ENCODE measurements around the gene SIRPG. TPM values are rescaled to one million over a fixed set of nuclear protein-coding genes. Genes with fewer than 3 reads are reported as not detected.
"Not testable (repeated sequence)": the region's sequence is repeated elsewhere in the genome, so short reads cannot be mapped to it uniquely, and the experiment has no call there.

Gene SIRPG
- total RNA-seq (2014; rRNA removed; shearing (Covaris generic)): not detected in 2 replicates

DNA sequence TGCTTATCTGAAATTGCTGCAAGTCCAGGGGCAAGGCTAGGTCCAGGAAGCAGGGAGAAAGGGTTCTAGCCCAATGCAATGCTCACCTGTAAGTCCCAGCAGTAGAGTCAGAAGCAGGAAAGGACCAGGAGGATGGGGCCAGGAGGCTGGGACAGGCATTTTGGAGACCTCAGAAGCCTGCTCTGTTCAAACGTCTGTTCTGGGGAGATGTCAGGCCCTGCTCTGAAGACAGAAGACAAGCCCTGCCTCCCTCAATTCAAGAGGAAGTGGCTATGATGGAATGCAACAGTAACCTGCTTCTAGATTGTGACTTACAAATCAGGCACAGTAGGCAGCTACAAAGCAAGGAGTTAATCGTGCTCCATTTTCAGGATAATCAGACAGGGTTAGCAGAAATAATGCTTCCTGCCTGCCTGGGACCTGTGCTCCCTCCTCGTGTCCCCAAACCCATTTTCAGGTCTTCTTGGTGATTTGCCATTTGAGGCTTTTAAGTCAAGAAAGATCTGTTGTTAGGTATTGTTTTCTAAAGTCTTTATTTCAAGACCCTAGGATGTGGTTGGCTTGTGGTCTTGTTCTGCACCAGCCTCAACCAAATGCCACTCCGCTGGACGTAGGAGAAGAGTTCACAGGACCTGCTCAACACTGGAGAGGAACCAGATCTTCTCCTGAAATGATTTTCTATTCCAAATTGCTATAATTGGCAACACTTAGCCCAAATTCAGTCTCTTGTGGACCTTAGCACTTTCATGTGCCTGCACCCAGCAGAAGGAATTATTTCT, at the start of gene SIRPG:
Gene SIRPG (minus strand): TSS at position 224 of the 779 bp plus-strand sequence. CDS start 65 bp downstream, at position 159.
- DNase-seq (ENCODE audit: low spot score): no peak

DNA sequence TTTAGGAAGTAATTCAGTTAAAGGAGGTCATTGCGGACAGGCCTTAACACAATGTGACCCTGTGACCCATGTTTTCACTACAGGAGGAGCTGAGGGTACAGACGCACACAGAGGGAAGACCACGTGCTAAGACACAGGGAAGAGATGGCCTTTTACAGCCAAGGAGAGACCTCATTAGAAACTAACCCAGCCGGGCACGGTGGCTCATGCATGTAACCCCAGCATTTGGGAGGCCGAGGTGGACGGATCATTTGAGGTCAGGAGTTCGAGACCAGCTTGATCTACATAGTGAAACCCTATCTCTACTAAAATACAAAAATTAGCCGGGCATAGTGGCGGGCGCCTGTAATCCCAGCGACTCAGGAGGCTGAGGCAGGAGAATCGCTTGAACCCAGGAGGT, 49.3 kb upstream of the SIRPG start:
- not testable (repeated sequence) for DNase-seq (ENCODE audit: low spot score)

DNA sequence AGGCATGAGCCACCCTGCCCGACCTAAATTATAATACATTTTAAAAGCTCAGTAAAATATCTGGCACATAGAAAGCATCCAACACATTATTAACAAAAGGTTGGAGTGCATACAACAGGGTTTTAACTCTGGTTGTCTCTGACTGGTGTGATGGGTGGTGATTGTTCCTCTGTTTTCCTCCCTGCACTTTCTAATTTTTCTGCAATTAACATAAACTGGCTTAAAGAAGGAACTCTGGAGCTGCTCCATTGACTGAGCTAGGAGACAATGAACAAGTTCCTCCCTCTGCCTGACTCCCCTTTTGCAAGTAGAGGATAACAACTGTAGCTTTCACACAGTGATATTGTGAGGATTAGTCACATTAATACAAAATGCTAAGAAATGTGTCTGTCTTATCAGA, 48.5 kb upstream of the SIRPG start:
- no peak for DNase-seq (ENCODE audit: low spot score)

DNA sequence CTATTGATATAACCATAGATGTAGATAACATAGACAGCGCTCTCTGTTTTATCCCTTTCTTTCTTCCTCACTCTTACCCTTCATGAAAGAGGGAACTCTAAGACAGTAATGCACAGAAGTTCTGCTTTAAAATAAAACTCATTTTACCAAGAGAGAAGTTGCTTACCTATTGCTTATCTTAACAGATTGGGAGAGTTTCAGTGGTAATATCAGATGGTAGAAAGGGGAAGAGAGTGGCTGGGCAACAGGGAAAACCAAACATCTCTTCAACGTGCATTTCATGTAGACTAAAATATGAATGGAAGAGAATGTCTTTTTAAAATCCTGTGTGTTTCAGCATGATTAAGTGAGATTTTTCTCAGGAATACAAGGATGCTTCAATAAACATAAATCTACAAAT, 45.3 kb upstream of the SIRPG start:
- no peak for DNase-seq (ENCODE audit: low spot score)

DNA sequence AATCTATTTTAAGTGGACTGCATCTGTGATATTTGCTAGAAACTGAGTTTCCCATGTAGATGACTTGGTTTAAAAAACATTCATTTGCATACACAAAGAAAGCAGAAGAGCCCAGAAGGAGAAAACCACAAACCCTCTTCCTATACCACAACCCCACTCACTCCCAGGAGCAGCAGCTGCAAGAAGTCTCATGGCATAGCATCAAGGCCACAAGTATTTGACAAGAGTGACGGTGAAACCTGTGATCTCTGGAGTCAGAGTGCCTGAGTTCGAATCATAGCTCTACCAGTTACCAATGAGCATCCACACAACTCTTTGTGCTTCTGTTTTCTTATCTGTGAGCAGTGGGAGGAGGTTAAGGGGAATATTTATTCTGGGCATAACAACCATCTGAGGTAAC, 44.7 kb upstream of the SIRPG start:
- no peak for DNase-seq (ENCODE audit: low spot score)

DNA sequence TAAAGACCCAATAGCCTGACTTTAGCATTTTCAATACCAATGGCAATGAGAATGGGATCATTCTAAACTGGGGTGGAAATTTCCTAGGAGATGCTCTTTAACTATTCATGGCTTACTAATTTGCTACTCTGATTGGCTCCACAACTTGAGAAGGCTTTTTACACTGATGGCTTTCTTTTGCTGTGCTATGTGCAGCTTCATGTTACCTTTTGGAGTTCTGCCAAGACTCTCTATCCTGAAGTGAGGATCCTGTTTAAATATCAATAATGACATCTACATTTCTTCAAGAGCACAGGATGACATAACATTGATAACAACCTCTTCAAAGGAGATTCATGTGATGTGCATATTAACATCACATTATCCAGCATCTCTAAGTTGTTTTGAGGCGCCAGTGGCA, 43.4 kb upstream of the SIRPG start:
- no peak for DNase-seq (ENCODE audit: low spot score)

DNA sequence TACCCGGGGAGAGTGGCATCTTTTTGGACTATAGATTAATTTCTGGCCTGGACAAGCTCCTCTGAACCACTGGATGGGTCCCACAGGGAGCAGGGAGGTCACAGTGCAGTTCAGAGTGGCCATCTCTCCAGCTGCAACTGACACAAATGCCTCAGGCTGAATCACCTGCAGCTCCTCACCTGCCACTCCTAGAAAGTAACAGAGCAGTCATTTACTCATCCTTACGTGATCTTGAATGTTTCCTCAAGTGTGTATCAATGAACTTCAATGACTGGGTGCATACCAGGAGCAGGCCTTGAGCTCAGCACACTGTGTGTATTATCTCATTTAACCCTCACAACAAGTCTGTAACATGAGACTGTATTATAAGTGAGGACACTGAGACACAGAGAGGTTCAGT, 40.0 kb upstream of the SIRPG start:
- no peak for DNase-seq (ENCODE audit: low spot score)

DNA sequence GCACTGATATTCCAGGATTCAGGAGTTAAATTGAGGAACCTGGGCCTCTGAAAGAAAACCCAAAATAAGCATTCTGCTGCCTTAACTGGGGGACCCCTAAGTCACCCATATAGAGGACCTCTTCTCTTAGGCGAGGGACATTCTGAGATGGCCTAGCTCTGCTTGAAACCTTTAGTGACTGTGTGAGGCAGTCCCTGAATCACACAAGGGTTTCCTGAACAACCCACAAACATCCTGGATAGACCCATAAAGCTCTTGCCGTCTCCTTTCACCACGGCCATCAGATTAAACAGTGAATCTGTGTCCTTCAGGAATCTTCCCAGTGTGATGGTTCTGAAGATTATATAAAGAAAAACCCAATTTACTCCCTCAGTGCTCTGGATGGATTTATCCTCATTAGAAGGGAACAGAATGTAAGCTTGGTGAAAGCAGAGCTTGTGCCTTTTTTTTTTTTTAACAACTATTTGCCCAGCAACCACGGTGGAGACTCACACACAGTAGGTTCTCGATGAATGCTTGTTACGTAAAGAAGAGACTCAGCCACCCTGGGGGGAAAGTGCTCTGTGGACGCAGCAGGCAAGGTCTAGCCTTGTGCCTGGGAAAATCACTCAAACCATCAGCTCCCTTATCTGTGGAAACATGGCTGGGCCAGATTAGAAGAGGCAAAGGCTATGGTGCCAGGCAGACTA, 39.1 kb upstream of the SIRPG start:
- no peak for DNase-seq (ENCODE audit: low spot score)

DNA sequence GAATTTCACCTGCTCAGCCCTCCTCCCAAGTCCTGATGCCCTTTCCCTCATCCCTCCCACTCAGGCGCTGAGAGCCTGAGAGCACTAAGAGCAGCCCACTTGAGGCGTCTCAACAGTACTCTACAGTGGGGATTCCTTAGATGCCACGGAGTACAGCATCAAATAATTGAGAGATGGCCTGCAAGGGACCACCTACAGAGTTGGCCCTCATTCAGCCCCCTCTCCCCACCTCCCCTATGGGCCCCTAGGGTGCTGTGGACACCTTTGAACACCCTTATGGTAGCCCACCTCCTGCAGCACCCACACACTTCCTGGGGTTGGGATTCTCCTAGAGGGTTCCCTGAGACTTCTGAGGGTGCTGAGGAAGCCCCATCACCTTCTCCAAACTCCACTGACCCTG, 37.1 kb upstream of the SIRPG start:
- no peak for DNase-seq (ENCODE audit: low spot score)

DNA sequence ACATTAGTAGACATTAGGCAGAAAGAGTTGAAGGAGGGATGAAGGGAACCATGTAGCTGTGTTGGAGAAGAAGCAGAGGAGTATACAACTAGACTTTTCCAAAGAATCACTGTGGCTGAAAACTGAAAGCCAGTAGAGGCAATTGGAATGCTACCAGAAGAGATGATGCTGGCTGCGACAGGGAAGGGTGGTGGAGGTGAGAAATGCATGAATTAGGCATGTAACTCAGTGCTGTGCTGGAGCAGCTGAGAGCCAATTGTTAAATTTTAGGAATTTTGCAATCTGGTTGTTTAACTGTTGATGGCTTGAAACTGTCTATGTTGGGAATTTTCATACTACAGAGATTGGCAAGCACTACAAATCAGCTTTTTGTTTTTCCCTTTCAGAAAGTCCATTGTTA, 35.8 kb upstream of the SIRPG start:
- DNase-seq (ENCODE audit: low spot score): no peak

DNA sequence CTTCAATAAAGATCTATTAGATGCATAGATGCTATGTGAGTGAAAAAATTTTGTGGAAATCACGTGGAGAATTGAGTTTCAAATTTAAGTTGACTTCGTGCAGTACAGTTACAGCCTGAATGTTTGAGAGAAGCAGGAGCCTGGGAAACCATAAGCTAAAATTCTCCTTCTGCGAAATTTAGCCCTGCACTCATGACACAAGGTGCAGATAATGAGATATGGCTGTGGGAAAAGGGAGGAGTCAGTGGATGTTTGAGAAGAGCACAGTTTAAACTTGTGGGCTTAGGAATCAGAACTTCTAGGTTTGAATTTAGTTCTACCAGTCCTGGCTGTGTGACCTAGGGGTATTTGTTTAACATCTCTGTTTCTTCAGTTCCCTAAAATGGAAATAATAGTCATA, 32.1 kb upstream of the SIRPG start:
- no peak for DNase-seq (ENCODE audit: low spot score)

DNA sequence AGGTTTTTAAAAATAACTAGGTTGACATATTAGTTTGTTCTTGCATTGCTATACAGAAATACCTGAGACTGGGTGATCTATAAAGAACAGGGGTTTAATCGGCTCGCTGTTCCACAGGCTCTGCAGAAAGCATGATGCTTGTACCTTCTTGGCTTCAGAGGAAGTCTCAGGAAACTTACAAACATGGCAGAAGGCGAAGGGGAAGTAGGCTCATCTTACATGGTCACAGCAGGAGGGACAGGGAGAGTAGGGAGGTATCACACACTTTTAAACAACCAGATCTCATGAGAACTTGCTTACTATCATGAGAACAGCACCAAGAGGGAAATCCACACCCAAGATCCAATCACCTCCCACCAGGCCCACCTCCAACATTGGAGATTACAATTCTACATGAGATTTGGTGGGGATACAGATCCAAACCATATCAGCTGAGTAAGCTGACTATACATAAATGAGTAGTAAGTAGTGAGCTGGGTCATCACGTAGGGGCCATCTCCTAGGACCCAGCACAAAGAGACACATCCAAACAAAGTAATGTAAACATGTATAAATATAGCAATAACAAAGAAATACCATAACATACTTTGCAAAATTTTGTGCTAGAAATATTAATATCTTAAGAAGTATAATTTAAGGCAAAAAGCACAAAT, 31.4 kb upstream of the SIRPG start:
- no peak for DNase-seq (ENCODE audit: low spot score)

DNA sequence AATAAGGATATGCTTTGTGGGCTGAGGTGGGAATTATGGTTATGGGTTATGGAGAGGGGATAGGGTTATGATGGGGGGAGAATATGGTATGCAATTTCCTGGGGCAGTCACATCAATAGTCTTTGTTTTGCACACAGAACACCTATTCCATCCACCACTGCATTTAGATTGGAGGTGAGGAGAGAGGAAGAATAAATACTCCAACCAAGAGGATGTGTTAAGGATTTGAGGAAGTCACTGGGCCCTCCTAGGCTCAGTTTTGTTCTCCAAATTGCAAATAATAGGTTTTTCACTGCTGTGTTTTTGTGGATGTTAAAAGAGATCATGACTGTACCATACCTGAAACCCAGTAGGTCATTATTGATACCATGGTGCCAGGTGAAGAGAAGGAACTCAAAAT, 29.5 kb upstream of the SIRPG start:
- DNase-seq (ENCODE audit: low spot score): no peak

DNA sequence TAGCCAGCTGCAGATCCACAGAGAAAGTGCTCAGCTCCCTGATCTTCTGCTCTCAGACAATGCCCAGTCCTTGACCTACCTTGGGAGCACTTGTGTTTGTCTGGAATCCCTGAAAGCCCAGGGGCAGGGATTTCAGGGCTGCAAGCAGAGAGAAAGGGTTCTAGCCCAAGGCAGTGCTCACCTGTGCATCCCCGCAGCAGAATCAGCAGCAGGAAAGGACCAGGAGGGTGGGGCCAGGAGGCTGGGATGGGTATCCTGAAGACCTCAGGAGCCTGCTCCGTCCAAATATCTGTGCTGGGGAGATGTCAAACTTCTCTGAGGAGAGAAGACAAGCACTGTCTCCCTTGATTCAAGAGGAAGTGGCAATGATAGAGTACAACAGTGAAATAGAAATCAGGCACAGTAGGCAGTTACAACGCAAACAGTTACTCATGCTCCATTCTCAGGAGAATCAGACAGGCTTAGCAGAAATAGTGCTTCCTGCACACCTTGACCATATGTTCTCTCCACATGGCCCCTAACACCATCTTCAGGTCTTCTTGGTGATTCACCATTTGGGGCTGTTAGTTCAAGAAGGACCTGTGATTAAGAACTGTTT, 28.7 kb upstream of the SIRPG start:
- no peak for DNase-seq (ENCODE audit: low spot score)

DNA sequence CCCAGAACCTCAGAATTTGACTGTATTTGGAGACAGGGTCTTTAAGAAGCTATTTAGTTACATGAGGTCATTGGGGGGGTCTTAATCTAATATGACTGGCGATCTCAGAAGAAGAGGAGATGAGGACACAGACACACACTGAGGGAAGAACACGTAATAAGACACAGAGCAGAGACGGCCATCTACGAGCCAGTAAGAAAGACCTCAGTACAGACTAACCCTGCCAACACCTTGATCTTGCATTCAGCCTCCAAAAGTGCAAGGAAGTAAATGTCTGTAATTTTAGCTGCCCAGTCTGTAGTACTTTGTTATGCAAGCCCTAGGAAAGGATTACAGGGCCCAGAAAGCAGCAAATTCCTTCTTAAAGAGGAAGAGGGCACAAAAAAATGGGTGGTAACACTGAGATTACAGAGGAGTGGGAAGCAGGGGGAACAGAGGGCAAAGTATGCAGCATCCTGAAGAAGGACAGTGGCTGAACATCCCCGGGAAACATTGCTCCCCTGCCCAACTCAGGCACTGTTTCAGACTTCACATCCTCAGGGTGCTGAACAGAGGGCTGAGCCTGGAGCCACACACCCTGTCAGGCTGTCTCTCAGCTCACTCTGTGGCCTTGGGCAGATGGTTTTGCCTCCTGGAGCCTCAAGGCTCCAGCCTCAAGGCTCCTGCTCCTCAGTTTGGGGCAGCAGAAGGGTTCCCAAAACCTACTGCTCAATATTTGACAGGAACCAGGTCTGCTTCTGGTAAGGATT, 27.9 kb upstream of the SIRPG start:
- DNase-seq (ENCODE audit: low spot score): no peak

DNA sequence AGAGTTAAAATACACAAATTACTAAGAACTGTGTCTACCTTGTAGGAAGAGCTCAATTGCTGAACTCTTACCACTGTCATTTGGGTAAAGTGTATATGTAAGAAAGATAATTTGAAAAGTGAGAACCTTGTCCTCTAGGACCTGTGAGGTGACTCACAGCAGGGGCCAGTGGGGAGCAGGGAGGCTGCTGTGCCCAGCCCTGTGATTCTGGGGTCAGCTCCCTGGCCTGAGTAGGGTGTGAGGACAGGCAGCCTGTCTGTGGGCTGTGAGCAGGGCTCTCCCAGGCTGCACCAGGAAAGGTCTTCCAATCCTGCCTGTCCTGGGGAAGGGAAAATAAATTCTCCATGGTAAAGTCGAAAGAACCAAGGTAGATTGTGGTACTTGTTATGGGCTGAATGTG, 27.3 kb upstream of the SIRPG start:
- DNase-seq (ENCODE audit: low spot score): no peak

DNA sequence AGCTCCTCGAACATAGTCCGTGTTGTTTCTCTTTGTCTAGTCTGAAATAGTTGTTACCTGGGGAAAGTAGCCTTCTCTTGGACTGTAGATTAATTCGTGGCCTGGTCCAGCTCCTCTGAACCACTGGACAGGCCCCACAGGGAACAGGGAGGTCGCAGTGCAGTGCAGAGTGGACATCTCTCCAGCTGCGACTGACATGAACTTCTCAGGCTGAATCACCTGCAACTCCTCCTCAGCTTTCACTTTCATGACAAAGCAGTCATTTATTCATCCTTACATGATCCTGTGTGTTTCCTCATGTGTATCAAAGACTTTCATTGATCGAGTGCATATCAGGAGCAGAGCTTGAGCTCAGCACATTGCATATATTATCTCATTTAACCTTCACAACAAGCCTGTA, 19.1 kb upstream of the SIRPG start:
- DNase-seq (ENCODE audit: low spot score): no peak

DNA sequence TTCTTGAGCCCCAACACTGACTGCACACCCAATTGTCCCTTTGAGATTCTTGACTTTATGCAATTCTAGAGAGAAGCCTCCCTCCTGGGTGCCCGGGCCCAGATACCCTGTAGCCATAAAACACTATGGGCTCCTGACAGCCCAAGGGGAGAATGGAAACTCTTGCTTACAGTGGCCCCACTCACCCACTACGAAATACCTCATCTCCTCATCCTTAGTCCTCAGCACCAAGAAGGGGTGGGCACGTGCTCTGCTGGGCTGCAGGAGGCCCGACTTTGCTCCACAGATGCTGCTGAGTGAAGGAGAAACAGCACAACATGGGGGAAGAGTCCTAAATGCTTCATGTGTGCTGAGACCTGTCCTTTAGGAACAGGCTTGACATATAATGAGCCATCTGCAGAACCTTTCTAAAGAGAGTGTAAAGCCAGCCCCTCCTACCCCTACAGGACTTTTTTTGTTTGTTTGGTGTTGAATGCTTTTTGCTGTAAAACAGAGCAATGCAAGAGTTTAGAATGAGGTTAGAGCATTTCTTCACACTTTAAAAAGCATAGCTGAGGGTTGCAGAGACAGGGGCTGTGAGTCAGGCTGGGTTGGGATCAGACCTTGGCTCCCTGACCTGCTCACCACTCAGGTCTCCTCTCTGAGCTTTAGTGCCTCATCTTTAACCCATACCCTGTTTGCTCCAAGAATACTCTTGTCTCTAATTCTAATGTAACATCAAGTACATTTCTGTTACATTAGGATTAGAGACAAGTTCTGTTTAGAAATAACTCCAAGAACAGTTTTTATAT, 17.6 kb upstream of the SIRPG start:
- DNase-seq (ENCODE audit: low spot score): no peak

DNA sequence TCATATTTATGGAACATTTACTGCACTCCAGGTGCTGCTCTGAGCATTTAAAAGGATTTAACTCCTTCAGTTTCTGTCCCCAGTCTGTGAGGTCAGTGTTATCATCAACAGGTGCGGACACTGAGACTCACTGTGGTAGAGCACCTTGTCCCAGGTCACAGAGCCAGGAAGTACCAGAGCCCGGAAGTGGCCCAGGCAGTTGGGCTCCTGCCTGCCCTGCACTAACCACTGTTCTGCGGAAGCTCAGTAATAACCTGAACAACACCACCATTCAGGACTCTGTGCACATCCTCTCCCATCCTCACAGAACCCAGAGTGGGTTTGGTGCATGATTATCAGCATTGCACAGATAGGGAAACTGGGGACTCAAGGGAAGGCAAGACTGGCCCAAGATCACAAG, 16.8 kb upstream of the SIRPG start:
- DNase-seq (ENCODE audit: low spot score): no peak

DNA sequence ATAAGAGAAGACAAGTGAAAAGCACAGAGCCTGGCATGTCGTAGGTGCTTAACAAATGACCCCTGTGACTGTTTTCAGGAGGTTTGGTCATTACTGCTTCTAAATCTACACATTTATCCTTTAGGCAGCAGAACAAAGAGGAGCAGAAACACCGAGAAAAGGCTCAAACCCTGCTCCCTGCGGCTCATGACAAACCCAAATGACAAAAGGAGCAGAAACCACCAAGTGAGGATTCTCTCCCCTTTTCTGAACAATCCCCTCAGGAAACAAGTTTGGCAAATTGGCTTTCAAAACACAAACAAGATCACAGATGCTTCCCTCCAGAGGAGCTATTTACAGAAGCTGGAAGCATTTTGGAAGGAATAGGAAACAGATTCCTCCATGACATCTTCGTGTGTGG, 15.8 kb upstream of the SIRPG start:
- no peak for DNase-seq (ENCODE audit: low spot score)

DNA sequence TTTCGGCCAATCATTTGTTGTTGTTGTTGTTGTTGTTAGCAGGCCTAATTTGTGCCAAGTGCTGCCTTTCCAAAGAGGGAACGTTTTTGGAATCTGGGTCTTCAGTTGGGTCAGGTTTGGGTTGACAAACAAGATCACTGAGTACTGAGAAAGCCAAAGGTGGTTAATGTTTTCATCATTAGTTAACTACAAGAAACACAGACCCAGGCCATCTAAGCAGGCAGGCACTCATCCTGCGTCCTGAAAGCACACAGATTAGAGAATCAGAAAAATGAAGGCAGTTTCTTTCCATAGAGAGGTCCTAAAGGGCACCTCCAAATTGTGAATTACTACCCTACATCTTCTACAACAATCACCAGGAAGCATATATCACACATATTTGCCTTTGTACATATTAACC, 15.1 kb upstream of the SIRPG start:
- no peak for DNase-seq (ENCODE audit: low spot score)
